Stimulated activated CD8-positive, alpha-beta memory T cell treated with anti-CD3 and anti-CD28 coated beads, Interleukin-4, amount 100 ng/mL, for 48 hours (primary cell): ENCODE measurements around the gene IFT122.
"Not testable (repeated sequence)": the region's sequence is repeated elsewhere in the genome, so short reads cannot be mapped to it uniquely, and the experiment has no call there.

Source experiments
- DNase-seq: peaks from one replicate; pipeline ENCODE4 v3.0.0-alpha.2; 2020

Gene IFT122

DNA sequence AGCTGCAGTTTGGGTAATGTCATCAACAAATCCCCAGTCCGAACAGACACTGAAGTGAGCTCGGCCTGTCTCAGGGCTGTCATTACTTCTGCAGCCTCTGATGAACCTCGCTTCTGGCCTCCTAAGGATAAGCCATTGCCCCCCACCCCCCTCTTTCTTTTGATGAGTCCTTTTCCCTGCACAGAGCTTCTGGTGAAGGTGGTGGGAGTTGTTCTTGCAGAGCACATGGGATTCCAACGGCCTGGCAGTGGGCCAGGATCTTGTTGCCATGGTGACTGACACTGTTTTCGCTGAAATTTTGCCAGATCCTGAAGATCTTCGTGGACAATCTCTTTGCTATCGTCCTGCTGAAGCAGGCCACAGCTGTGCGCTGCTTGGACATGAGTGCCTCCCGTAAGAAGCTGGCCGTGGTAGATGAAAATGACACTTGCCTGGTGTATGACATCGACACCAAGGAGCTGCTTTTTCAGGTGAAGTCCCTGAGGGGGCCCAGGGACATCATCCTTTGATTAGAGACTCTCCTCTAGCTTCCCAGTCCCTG, 41.3 kb downstream of the IFT122 start:
- not testable (repeated sequence) for DNase-seq

DNA sequence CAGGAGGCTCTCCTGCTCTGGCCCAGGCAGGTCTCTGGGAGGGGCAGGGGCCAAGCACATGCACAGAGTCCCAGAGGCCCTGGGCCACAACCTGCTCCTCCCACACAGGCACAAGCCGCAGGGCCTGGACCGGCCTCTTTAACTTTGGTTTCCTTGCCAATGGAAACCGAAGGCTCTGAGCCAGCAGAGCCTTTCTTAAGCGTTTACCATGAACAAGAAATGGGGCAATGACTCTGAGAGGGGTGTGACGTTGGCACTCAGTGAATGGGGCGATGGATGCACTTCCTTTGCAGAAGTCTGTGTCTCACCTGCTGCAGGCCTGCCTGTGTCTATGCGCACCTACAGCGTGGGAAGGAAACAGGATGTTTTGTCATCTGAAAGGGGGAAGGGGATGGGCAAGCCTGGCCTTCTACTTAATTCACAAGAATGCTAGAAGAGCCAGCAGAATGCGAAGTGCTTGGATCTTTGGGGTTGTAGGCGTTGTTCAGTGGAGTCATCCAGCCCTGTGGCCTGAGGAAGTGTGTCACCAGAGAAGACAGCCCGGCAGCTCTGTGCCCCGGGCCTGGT, 41.8 kb downstream of the IFT122 start:
- no peak for DNase-seq

DNA sequence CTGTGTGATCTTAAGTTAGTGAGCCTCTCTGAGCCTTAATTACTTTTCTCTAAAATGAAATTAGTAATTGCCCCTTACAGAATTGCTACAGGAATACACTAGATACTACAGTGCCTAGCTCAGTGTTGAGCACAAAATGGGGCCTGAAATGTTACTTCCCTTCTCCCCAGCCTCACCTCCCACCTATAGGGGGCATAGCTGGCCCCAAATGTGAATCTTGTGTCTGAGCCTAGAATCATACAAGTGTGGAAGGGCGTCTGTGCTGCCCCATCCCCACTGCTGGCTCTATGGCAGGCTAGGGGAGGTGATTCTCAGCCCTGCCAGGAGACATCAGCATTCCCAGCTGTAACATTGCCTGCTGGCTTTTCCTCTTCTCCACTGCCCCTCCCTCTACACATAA, 42.7 kb downstream of the IFT122 start:
- DNase-seq = no peak

DNA sequence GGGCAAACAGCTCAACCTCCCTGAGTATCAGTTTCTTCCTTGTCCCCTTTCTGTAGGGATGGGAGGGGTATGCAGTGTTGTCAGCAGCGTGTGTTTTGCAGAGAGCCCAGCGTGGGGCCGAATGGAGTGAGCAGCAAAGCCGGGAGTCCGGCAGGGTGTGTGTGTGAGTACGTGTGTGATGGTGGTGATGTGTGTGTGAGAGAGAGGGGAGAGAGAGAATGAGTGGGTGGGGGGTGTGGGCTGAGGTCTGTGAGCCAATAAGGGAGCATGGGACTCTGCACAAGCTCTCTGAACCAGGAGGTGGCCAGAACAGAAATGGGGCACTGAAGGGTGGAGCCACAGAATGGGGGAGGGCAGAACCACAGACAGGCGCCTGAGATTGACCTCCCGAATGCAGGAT, 43.8 kb downstream of the IFT122 start:
- no peak for DNase-seq

DNA sequence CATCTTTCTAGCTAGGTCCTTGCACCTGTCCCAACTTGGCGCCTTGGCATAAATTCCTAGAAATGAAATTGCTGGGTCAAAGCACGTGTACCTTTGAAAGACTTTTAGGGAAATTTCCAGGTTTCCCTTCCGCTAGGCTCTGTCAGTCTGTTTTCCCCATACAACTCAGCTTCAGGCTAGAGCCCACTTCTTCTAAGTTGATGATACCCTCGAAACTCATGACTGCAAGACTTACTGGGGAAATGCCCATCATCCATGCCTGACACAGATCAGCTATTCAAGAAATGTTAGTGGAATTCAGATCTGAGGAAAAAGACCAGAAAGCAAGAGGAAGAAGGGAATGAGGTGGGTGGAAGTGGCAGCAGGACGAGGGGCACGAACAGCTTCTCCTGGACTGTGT, 45.1 kb downstream of the IFT122 start:
- DNase-seq = not testable (repeated sequence)

DNA sequence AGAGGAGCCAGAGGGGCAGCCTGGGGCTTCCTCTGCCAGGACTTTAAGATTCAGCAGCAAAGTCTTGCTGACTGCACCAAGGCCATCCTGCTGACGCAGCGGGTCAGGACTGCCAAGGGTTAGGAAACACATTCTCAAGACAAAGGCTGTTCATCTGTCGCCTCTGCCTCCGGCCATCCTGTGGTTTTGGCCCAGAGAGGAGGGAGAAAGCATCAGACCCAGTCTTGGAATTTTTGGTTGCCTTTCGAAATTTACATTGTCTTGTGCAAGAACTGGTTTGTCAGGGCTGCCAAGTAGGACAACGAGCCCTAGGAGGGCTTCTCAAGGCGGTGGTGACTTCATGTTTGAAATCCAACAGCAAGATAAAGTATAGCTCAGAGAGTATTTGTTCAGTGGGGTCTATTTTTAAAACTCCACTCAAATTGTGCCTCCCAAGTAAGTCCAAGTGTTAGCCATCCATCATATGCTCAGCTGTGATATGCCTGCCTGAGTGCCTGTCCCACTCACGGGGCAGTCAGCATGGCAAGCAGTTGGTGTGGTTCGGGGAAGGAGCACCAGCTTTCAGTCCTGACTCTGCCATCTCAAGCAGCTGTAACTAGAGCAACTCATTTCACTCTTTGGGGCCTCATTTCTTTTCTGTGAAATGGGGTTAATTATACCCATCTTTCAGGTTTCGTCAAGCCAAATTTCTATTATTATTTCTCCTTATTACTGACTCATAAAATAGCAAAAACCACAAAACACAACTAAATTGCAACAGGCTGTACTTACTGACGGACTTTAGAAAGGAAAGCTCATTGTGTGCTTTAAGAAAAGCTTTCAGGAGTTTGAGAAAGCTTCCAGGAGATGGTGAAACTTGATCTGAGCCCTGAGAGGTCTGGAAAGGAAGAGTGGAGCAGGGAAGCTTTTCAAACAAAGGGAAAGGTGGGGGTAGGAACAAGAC, 46.0 kb downstream of the IFT122 start:
- DNase-seq = no peak

DNA sequence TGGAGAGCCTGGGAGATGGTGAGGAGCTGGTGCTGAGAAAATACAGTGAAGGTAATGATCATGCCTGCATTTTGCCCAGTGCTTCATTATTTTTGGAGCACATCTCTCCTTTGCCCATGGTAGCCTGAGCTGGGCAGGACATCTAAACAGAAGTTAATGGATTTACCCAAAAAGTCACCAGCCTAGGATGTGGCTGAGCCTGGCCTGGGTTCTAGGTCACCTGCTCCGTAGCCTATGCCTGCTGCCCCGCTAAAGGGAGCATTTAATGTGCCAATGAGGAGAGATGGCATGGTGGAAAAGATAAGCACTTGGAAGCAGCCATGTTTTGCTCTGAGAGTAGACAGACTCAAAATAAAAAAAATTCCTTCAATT, 46.6 kb downstream of the IFT122 start:
- no peak for DNase-seq

DNA sequence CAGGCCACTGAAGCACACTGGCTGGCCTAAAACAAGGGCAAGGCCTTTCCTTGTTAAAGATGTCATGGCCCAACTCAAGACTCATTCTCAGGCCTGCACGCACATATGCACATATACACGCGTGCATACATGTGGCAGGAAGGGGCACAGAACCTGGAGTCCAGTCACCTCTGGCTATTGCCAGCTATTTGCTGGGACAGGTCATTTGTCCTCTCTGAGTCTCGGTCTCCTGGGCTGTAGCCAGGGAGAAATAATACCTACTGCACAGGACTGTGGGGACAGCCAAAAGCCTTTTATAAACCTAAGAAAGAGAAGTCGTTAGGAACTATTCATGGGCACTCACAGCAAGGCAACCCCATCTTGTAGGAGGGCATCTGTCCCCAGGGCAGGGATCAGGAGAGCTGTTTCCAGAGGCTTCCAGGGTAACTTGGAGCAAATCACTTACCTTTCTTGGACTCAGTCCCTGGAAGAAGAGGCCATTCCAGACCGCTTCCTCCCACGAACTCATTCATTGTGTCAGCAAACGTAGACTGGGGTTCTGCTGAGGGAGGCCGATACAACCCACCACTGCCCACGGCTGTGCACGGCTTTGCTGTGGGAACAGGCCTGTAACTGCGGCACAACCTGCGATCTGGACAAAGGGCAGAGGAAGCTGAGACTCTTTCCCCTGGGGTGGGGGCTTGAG, 47.3 kb downstream of the IFT122 start:
- no peak for DNase-seq

DNA sequence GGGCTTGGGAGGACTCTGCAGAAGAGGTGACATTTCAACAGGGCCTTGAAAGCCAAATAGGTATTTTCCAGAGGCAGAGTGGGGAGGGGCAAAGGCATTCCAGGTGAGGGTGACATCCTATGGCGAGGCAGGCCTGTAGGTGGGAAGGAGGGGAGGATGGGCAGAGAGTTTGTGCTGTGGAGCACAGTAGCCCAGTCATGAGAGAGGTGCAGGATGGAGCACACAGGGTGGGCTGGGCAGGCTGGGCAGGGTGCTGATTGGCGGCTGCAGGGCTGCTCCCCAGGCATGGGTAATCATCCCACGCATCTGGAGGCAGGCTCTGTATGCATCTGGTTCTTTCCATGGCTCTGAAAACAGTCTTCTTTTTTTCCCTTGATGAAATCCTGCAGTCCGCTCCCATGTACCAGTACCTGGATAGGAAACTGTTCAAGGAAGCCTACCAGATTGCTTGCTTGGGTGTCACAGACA, 47.9 kb downstream of the IFT122 start:
- not testable (repeated sequence) for DNase-seq

DNA sequence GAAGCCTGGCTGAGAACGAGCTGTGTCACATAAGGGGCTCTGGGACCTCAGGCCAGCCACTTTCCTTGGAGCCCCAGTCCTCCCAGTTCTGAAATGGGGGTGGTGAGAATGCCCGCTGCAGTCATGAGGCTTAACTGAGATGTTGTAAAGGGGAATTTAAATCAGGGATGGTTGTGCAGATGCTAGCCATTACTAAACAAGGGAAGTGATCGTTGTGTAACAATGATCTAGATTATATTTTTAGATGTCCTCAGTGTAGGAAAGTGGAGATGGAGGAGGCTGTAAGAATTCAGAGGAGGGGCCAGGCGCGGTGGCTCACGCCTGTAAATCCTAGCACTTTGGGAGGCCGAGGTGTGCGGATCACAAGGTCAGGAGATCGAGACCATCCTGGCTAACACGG, 49.2 kb downstream of the IFT122 start:
- not testable (repeated sequence) for DNase-seq

DNA sequence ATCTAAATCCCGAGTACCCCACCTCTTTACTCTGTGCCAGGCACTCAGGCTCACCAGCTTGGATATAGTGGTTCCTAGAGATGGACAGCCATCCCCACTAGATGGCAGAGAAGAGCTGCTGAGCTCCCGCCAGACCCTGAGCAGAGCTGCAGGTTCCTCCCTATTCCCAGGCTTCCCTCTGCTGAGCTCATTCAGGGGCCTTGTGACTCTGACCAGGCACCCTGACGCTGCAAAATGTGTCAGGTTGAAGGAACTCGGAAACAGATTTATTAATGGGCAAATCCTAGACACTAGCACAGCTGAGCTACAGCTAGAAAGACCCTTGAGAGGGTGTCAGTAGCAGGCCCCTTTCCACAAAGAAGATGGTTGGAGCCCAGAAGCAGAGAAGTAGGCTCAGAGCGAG, 50.2 kb downstream of the IFT122 start:
- DNase-seq = peak; percentile 63

DNA sequence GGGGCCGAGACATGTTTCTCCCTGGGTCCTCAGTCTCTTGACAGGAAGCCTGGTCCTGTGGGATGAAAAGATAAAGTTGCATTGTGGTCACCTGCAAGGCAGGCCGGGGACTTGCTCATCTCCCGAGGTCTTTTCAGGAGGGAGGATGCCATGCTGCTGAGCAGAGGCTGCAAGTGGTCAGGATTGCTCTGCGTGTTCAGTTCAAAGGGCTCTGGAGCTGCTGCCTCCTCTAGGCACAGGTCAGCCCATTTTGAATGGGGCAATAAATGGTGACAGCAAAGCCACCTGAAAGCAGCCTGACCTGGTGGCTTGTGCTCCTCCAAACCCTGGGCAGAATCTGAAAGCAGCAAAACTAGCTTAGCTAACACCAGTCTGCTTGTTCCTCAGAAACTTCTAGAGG, 51.1 kb downstream of the IFT122 start:
- DNase-seq = not testable (repeated sequence)

DNA sequence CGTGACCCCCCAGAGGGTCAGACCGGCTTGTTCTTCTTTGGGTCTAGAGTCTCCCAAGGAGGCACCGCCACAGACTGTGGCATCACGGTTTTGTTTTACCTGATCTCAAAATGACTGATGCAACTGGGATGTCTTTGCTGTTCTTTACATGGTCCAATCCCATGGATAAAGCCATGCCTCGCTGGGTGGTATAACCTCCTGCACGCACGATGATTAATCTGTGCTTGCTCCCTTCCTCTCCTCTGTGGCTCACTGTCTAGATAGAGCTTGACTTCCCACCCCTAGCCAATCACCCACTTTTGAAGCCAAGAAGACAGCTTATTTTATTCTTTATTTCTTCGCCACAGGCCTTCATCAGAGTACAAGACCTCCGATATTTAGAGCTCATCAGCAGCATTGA, 51.8 kb downstream of the IFT122 start:
- no peak for DNase-seq

DNA sequence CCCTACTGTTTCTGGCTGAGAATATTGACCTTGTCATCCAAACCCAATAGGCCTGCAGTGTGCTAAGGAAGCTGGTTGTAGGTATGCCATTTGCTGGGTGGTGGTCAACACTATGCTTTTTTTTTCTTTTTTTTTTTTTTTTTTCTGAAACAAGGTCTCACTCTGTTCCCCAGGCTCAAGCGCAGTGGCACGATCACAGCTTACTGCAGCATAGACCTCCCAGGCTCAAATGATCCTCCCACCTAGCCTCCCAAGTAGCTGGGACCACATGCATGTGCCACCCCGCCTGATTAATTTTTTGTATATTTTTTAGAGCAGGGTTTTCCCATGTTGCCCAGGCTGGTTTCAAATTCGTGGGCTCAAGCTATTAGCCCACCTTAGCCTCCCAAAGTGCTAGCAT, 52.7 kb downstream of the IFT122 start:
- no peak for DNase-seq

DNA sequence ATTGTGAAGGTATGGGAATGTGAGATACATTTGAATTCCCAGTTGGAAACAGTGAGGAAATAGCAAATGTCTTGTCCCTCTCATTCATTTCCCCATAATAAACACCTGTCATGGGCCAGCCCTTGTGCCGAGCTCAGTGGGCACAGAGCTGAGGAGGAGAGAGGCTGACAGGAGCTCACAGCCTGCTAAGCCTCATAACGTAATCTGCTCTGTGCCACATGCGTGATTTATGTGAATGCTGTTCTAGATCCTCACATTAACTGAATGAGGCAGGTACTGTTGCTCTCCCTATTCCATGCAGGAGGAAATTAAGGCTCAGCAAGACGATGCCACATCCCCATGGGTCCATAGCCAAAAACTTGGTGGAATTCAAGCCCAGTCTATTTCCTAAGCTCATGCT, 53.2 kb downstream of the IFT122 start:
- DNase-seq = no peak

DNA sequence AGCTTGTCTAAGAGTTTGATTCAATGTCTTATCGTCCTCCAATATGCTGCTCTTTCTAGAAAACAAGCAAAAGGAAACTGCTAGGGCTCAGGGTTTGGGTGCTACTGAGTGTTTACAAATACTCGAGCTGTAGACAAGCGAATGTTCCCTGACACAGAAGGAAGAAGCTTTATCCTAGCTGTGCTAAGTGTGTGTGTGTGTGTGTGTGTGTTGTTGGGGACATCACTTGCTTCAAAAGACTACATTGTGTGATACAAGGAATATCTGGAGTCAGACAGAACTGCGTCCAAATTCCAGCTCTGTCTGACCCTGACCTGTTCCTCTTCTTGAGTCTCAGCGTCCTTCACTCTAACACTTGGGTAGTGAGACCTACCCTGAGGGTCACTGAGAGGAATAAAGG, 54.5 kb downstream of the IFT122 start:
- DNase-seq = not testable (repeated sequence)

DNA sequence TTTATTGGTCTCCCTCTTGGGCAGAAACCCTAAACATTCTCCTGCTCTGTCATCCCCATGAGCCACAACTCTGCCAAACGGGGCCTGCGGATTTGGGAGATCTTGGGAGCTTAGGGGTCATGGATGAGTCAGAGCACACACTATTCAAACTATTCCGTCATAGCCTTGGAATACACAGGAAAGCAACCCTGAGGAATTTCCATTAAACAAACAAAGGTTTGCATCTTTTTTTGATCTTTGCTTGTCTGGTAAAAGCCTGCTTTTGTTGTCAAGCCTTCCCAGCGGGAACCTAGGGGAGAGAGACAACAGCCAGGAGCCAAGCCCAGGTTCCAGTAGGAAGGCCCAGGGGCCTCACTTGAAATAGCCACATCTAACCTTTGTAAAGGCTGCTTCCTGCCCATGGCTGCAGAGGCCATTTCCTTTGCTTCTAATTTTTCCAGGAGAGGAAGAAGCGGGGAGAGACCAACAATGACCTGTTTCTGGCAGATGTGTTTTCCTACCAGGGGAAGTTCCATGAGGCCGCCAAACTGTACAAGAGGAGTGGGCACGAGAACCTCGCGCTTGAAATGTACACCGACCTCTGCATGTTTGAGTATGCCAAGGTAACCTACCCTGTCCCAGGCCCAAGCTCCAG, 55.1 kb downstream of the IFT122 start:
- not testable (repeated sequence) for DNase-seq

DNA sequence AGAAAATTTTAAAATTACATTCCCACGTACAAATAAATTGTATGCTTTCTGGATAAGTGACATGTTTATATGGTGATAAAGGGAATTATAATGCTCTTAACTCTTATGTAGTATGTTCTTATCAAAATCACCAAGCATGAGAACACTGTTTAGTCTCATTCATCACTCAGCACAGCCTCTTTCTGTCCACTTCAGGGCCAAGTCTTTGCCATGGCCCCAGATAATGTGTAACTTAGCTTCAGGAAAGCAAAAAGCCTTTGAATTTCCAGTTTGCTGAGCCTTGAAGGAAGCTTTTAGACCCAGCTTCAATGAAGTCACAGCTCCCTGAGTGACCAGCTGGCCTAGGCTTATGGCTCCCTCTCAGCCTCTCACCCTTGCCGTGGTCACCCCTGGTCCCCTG, 57.9 kb downstream of the IFT122 start:
- not testable (repeated sequence) for DNase-seq

DNA sequence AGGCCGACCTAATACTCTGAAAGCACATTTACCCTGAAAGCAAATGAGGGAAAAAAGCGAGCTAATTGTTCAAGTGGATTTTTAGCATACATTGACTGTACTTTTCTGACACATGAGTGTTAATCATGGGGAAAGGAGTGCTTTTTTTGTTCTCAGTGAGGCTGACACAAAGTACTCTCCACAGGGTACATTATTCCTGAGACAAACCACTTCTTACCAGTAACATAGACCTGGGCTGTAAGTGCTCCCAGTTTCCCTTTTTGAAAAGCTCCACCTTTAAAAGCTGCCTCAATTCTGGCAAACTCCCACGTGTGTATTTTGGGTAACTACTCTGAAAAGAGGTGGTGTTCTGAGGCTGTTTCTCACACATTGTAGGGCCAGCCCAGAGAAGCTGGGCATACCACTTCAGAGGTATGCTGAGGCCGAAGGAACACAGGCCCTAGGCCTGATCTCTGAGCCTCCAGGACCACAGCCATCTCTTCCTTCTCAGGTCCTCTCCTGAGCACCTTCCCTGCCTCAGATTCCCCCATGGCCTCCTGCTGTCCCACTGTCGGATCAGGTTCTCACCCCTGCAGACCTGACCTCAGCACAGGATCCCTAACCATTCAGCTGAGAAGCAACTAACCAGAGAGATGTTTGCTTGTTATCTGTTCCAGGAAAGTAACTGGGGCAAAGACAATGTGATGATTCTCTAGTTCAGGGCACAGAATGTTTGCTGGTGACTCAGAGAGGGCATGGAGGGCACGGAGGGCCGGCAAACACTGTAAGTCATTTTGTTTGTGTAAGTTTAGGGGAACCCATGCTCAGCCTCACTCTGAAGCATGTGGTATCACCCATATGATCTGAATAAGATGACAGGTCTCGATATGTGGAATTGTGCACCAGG, 58.8 kb downstream of the IFT122 start:
- not testable (repeated sequence) for DNase-seq

DNA sequence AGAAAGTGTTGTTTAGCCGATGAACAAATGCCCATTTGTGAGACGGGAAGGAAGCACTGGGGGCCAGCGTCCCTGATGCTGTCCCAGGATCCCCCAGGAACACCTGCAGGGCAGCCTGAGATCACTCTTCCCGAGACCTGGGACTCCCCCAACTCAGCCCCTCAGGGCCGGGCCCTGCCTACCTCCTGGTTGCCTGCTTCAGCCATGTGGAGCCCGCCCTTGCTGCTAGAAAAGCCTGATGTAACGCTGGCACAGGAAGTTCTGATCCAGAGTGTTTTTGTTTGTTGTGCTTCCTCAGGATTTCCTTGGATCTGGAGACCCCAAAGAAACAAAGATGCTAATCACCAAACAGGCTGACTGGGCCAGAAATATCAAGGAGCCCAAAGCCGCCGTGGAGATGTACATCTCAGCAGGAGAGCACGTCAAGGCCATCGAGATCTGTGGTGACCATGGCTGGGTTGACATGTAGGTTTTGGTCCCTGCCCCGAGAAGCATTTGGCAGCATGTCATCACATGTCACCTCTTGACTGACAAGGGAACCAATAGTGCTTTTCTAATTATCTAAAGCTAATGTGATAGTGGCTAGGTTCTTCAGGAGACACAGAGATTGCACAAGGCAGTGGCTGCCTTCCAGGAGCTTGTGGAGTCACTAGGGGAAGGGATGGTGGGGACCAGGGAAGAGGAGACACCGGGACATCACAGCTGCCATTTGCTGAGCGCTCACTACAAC, 59.7 kb downstream of the IFT122 start:
- not testable (repeated sequence) for DNase-seq

DNA sequence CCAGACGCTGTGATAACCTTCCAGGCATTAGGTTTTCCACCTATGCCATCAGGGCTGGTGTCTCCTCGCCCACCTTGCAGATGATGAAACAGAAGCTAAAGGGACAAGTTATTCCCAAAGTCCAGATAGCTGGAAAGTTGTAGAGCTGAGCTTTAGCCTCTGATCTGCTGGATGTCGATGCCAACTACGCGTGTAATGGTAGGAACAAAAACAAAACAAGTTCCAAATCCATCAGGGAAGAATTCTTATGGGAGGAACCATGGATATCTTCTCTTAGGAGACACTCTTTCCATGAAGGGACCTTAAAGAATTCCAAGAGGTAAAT, 60.3 kb downstream of the IFT122 start:
- DNase-seq = no peak
